Activated gamma-delta T cell treated with anti-CD3 and anti-CD28 coated beads, Interleukin-2, amount 50 U/mL, for 16 hours (primary cell): ENCODE measurements around the gene TES.
A peak's percentile ranks its signal among the peaks of the same experiment; 100 is the strongest.
"Not testable (repeated sequence)": the region's sequence is repeated elsewhere in the genome, so short reads cannot be mapped to it uniquely, and the experiment has no call there.

Experiments used
- DNase-seq: peaks from one replicate; pipeline ENCODE4 v3.0.0-alpha.2; 2020; ENCODE audit warnings: low read depth

Gene TES

GRCh38 chr7:116223588-116223987, 13.2 kb downstream of the TES start:
- DNase-seq: no peak

GRCh38 chr7:116224492-116225098, 14.3 kb downstream of the TES start:
- DNase-seq: no peak

GRCh38 chr7:116225860-116226259, 15.5 kb downstream of the TES start:
- DNase-seq: no peak

- no peak for DNase-seq
Observed at GRCh38 chr7:116226664-116227063, 16.3 kb downstream of the TES start.

- DNase-seq: no peak
Observed at GRCh38 chr7:116227678-116228239, 17.4 kb downstream of the TES start.

- DNase-seq: no peak
Observed at GRCh38 chr7:116228241-116228640, 17.9 kb downstream of the TES start.

- no peak for DNase-seq
Observed at GRCh38 chr7:116229366-116229765, 19.0 kb downstream of the TES start.

- DNase-seq: no peak
Observed at GRCh38 chr7:116230191-116231005, 20.1 kb downstream of the TES start.

GRCh38 chr7:116231543-116231942, 21.2 kb downstream of the TES start:
- DNase-seq: no peak

- no peak for DNase-seq
Observed at GRCh38 chr7:116231949-116232348, 21.6 kb downstream of the TES start.

- no peak for DNase-seq
Observed at GRCh38 chr7:116232350-116232749, 22.0 kb downstream of the TES start.

GRCh38 chr7:116232920-116233319, 22.6 kb downstream of the TES start:
- no peak for DNase-seq

- no peak for DNase-seq
Observed at GRCh38 chr7:116234517-116235200, 24.3 kb downstream of the TES start.

GRCh38 chr7:116235380-116235779, 25.0 kb downstream of the TES start:
- DNase-seq: no peak

- DNase-seq: peak; percentile 19
Observed at GRCh38 chr7:116236020-116236630, 25.8 kb downstream of the TES start.

GRCh38 chr7:116239020-116239419, 28.7 kb downstream of the TES start:
- no peak for DNase-seq

- DNase-seq: no peak
Observed at GRCh38 chr7:116239434-116239833, 29.1 kb downstream of the TES start.

- no peak for DNase-seq
Observed at GRCh38 chr7:116240024-116240668, 29.8 kb downstream of the TES start.

GRCh38 chr7:116241291-116241690, 31.0 kb downstream of the TES start:
- no peak for DNase-seq

GRCh38 chr7:116242178-116242577, 31.8 kb downstream of the TES start:
- DNase-seq: no peak

- DNase-seq: no peak
Observed at GRCh38 chr7:116242759-116243158, 32.4 kb downstream of the TES start.

- not testable (repeated sequence) for DNase-seq
Observed at GRCh38 chr7:116244803-116245202, 34.5 kb downstream of the TES start.
